Sigmoid colon (tissue), 7 donors: ENCODE data around the gene OGG1. TPM values are rescaled to one million over a fixed set of nuclear protein-coding genes. Genes with fewer than 3 reads are reported as not detected.

Experiments used
- DNase-seq: peaks from one replicate; pipeline ENCODE4 v3.0.0-alpha.2; 2019
- H3K27ac ChIP-seq, 4 donors: fragments of 200-600 bp; sonication (generic); one replicate each; pipeline ENCODE4 v1.5.1; 2016 to 2019; ENCODE audit warnings: mild to moderate bottlenecking in 1 of 4
- H3K27me3 ChIP-seq, 3 donors: fragments of 200-600 bp; sonication (generic); one replicate each; pipeline ENCODE4 v1.5.1; 2019; ENCODE audit warnings: mild to moderate bottlenecking in 1 of 3
- H3K36me3 ChIP-seq, 4 donors: fragments of 200-600 bp; sonication (generic); one replicate each; pipeline ENCODE4 v1.5.1; 2016 to 2019
- H3K4me1 ChIP-seq, 4 donors: fragments of 200-600 bp; sonication (generic); one replicate each; pipeline ENCODE4 v1.5.1; 2017 to 2019
- H3K4me3 ChIP-seq, 4 donors: fragments of 200-600 bp; sonication (generic); one replicate each; pipeline ENCODE4 v1.5.1; 2017 to 2019; ENCODE audit warnings: mild to moderate bottlenecking in 2 of 4, moderate library complexity in 1 of 4
- H3K9me3 ChIP-seq, 4 donors: fragments of 200-600 bp in 3 of 4; sonication (generic) in 3 of 4; one replicate each; pipeline versions ENCODE4 v1.5.1 to v1.6.1; 2013 to 2019
- EP300 ChIP-seq, 4 donors: sonication (generic); formaldehyde crosslinking; IDR thresholded peaks; one replicate each; pipeline ENCODE4 v1.6.1; 2017; ENCODE audit warnings: antibody characterized with exemption in 4 of 4
- POLR2A ChIP-seq, 2 donors: fragments of 450-650 bp; IDR thresholded peaks; one replicate each; pipeline ENCODE4 v1.6.1; 2016; ENCODE audit warnings: antibody characterized with exemption in 2 of 2, mild to moderate bottlenecking in 2 of 2, moderate library complexity in 2 of 2
- POLR2AphosphoS5 ChIP-seq, 4 donors: sonication (generic); formaldehyde crosslinking; IDR thresholded peaks; one replicate each; pipeline ENCODE4 v1.6.1; 2017; ENCODE audit warnings: antibody characterized with exemption in 4 of 4
- WGBS, 2 donors: extraction: QIAGEN DNeasy Blood & Tissue Kit; methylation state at CpG; one replicate each; pipeline ENCODE4 v1.1.7; 2013; 5-methylcytosine and 5-hydroxymethylcytosine counted together
- intact Hi-C: fragments of 100-400 bp; cut with DNase I; formaldehyde crosslinking; loops from one replicate; pipeline ENCODE4 v1.15.1; 2023
- polyA plus RNA-seq, 3 donors: library from polyadenylated mRNA; stranded (reverse); fragments of 200-250 nt; gene quantifications; one replicate each; pipeline ENCODE4 v1.2.3, GENCODE V29; 2013
- total RNA-seq, 4 donors: library from RNA; depleted of rRNA; stranded (reverse); fragments of >200 nt; gene quantifications; one replicate each; pipeline ENCODE4 v1.1.0, GENCODE V29; 2016
- TF ChIP-seq, protein P1 (sequence below), 4 experiments: fragments of 450-650 bp in 3 of 4; fragments of 200-600 bp in 1 of 4; IDR thresholded peaks; one replicate each; pipeline ENCODE4 v1.5.1; 2016 to 2019; ENCODE audit warnings: antibody characterized with exemption in 4 of 4, mild to moderate bottlenecking in 3 of 4, moderate library complexity in 2 of 4
- donor health status: healthy with polysubstance abuse.
- donor health status: Bipolar disorder and iron deficiency.
- donor health status: healthy.

Gene OGG1
- total and polyA plus RNA-seq, 7 donors, result 15.6 to 34.6 (median 23.6) TPM

DNA sequence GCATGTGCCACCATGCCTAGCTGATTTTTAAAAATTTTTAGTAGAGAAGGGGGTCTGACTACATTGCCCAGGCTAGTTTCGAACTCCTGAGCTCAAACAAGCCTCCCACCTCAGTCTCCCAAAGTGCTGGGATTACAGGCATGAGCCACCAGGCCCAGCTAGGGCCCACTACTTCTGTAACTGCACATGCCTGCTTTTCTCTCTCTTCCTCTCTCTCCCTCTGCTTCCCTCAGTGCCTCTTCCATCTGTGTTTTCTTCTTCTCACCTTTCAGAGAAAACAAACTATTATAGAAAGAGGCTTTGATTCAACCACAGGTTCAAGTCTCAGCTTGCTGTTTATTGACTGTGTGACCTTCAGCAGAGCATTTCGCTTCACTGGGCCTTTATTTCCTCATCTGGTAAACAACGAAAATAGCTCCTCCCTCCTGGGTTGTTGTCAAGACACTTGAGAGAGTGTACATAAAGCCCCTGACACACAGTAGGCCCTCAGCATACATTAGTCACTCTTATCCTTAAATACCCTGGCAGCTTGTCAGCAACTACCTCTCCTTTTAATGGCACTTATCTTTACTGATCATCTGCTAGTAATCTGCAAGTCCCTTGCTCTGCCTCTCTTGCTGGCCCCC lies 32.3 kb downstream of the OGG1 start:
- Histone ChIP-seq H3K36me3 (peaks cover 24 to 80% (median 39%) of the 10 kb centered on the region in 4 donors), H3K27me3 (no peaks in the 10 kb centered on the region), H3K27ac (no peak overlapping the region), H3K9me3 (no peaks in the 10 kb centered on the region), H3K4me3 (no peak overlapping the region), H3K4me1 (peaks cover 0 to 9% (median 7%) of the 10 kb centered on the region in 4 donors)
- 64 to 70% methylated on average over 3 of the region's 3 CpGs for WGBS, 2 donors
- TF ChIP-seq, protein P1, sequence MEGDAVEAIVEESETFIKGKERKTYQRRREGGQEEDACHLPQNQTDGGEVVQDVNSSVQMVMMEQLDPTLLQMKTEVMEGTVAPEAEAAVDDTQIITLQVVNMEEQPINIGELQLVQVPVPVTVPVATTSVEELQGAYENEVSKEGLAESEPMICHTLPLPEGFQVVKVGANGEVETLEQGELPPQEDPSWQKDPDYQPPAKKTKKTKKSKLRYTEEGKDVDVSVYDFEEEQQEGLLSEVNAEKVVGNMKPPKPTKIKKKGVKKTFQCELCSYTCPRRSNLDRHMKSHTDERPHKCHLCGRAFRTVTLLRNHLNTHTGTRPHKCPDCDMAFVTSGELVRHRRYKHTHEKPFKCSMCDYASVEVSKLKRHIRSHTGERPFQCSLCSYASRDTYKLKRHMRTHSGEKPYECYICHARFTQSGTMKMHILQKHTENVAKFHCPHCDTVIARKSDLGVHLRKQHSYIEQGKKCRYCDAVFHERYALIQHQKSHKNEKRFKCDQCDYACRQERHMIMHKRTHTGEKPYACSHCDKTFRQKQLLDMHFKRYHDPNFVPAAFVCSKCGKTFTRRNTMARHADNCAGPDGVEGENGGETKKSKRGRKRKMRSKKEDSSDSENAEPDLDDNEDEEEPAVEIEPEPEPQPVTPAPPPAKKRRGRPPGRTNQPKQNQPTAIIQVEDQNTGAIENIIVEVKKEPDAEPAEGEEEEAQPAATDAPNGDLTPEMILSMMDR (IDR thresholded peaks at IDR 0.05), result no peak
- no peak for TF ChIP-seq POLR2A (IDR thresholded peaks at IDR 0.05)
- no peak for TF ChIP-seq POLR2AphosphoS5 (IDR thresholded peaks at IDR 0.05)
- TF ChIP-seq EP300 (IDR thresholded peaks at IDR 0.05), result no peak
- DNase-seq, result no peak
- intact Hi-C loops, result no loop called here

DNA sequence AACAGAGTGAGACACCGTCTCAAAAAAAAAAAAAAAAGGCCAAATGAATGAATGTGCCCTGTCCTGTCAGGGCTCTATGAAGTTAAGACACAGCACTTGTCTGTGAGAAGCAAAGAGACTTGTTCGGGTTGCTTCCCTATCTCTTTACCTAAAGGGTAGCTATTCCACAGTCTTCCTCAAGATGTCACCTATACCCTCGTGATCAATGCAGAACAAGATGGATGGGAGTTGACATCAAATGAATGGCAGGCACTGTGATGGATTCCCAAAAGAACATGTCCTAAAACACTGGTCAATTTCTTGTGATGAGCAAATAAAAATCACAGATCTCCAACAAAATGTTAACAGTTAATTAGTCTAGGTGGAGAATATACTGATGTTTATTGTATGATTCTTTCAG lies 33.0 kb downstream of the OGG1 start:
- H3K9me3 ChIP-seq, result no peaks in the 10 kb centered on the region
- no peak overlapping the region for H3K27ac ChIP-seq
- H3K4me1 ChIP-seq, result peaks cover 0 to 9% (median 7%) of the 10 kb centered on the region in 4 donors
- no peaks in the 10 kb centered on the region for H3K27me3 ChIP-seq
- TF ChIP-seq POLR2AphosphoS5 (IDR thresholded peaks at IDR 0.05) (no peak), POLR2A (IDR thresholded peaks at IDR 0.05) (no peak), EP300 (IDR thresholded peaks at IDR 0.05) (no peak)
- TF ChIP-seq, protein P1 (IDR thresholded peaks at IDR 0.05), result no peak
- no peak for DNase-seq
- peaks cover 24 to 87% (median 45%) of the 10 kb centered on the region in 4 donors for H3K36me3 ChIP-seq
- no peak overlapping the region for H3K4me3 ChIP-seq
- WGBS, 2 donors, result 40 to 63% methylated on average over 3 of the region's 3 CpGs
- intact Hi-C loops, result no loop called here

DNA sequence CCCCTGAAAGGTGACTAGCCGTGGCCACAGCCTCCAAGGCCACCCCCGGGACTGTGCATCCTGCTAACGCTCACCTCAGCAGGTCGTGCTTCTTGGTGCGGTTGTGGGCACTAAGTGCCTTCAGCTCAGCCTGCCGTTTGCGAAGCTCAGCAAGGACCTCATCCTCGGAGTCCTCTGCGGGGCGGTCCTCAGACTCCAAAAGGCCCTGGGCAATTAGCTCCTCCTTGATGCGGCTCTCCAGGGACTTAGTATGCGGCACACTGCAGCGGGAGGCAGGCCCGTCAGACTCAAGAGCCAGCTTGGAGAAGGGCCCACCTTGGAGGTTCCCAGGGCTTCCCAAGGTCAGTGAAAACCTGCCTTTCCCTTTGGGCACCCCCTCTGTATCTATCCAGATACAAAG lies 34.2 kb downstream of the OGG1 start:
- intact Hi-C loops, result no loop called here
- Histone ChIP-seq H3K4me1 (peaks cover 0 to 2% (median 2%) of the 10 kb centered on the region in 4 donors), H3K4me3 (no peak overlapping the region), H3K36me3 (peaks cover 27 to 96% (median 48%) of the 10 kb centered on the region in 4 donors), H3K27me3 (no peaks in the 10 kb centered on the region), H3K27ac (no peak overlapping the region), H3K9me3 (no peaks in the 10 kb centered on the region)
- TF ChIP-seq POLR2A (IDR thresholded peaks at IDR 0.05), result no peak
- TF ChIP-seq POLR2AphosphoS5 (IDR thresholded peaks at IDR 0.05), result no peak
- TF ChIP-seq, protein P1 (IDR thresholded peaks at IDR 0.05), result no peak
- no peak for TF ChIP-seq EP300 (IDR thresholded peaks at IDR 0.05)
- no peak for DNase-seq
- WGBS, 2 donors, result 95% methylated on average over 14 of the region's 14 CpGs

- intact Hi-C loops, result no loop called here
- 95 to 96% methylated on average over 4 of the region's 4 CpGs for WGBS, 2 donors
- H3K4me1 ChIP-seq, result no peaks in the 10 kb centered on the region
- TF ChIP-seq POLR2A (IDR thresholded peaks at IDR 0.05) (no peak), EP300 (IDR thresholded peaks at IDR 0.05) (no peak), POLR2AphosphoS5 (IDR thresholded peaks at IDR 0.05) (no peak)
- TF ChIP-seq, protein P1 (IDR thresholded peaks at IDR 0.05), result no peak
- DNase-seq, result no peak
- H3K27me3 ChIP-seq, result no peaks in the 10 kb centered on the region
- no peaks in the 10 kb centered on the region for H3K9me3 ChIP-seq
- no peak overlapping the region for H3K27ac ChIP-seq
- no peak overlapping the region for H3K4me3 ChIP-seq
- peaks cover 30 to 97% (median 47%) of the 10 kb centered on the region in 4 donors for H3K36me3 ChIP-seq
Observed at GRCh38 chr3:9784965-9785364, 35.2 kb downstream of the OGG1 start.

DNA sequence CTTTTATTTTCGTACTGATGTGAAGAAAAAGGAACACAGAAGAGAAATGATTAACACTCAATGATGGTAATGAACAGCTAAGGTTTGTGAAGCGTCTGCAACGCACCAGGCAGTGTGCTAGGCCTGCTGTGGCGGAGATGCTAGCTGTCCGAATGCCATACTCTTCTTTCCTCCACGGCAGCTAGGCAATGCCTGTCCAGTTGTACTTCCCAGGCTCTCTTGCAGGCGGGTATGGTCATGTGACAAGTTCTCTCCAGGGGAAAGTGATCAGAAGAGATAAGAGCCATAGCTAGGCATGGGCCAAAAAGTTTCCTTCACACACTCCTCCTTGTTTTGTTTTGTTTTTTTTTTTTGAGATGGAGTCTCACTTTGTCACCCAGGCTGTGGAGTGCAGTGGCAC lies 35.9 kb downstream of the OGG1 start:
- Histone ChIP-seq H3K36me3 (peaks cover 30 to 97% (median 45%) of the 10 kb centered on the region in 4 donors), H3K27ac (no peak overlapping the region), H3K4me1 (peaks cover 0 to 5% (median 2%) of the 10 kb centered on the region in 4 donors), H3K4me3 (no peak overlapping the region), H3K9me3 (no peaks in the 10 kb centered on the region), H3K27me3 (no peaks in the 10 kb centered on the region)
- intact Hi-C loops, result no loop called here
- TF ChIP-seq EP300 (IDR thresholded peaks at IDR 0.05) (no peak), POLR2A (IDR thresholded peaks at IDR 0.05) (no peak), POLR2AphosphoS5 (IDR thresholded peaks at IDR 0.05) (no peak)
- TF ChIP-seq, protein P1 (IDR thresholded peaks at IDR 0.05), result no peak
- no peak for DNase-seq
- 88 to 93% methylated on average over 7 of the region's 7 CpGs for WGBS, 2 donors
